Fibroblast of lung (primary cell): ENCODE measurements around the gene C3orf38. TPM values are rescaled to one million over a fixed set of nuclear protein-coding genes. Genes with fewer than 3 reads are reported as not detected.
A peak's percentile ranks its signal among the peaks of the same experiment; 100 is the strongest.

ENCODE experiments used
- DNase-seq, 2 donors: peaks; one replicate each; pipeline versions ENCODE4 v3.0.0 to v3.0.0-alpha.2; 2010; ENCODE audit warnings: low read depth in 2 of 2
- H2AFZ ChIP-seq: 2 replicates; pipeline ENCODE4 v1.5.1; 2012; ENCODE audit warnings: low read length, control low read depth, inconsistent platforms
- H3K27ac ChIP-seq: 2 replicates; pipeline ENCODE4 v1.5.1; 2011; ENCODE audit warnings: low read length, control low read depth; ENCODE audit not compliant: insufficient read depth
- H3K27me3 ChIP-seq: 2 replicates; pipeline ENCODE4 v1.5.1; 2011; ENCODE audit warnings: mild to moderate bottlenecking, low read length; ENCODE audit not compliant: control insufficient read depth, insufficient read depth
- H3K36me3 ChIP-seq: 2 replicates; pipeline ENCODE4 v1.5.1; 2011; ENCODE audit warnings: low read length; ENCODE audit not compliant: control insufficient read depth, insufficient read depth
- H3K4me1 ChIP-seq: 2 replicates; pipeline ENCODE4 v1.5.1; 2011; ENCODE audit warnings: low read length; ENCODE audit not compliant: control insufficient read depth, insufficient read depth; ENCODE audit errors: extremely low read depth
- H3K4me2 ChIP-seq: 2 replicates; pipeline ENCODE4 v1.5.1; 2011; ENCODE audit warnings: low read length, control low read depth; ENCODE audit not compliant: insufficient read depth; ENCODE audit errors: extremely low read depth
- H3K4me3 ChIP-seq, 4 experiments: fragments of 200-600 bp in 1 of 4; sonication (generic) in 1 of 4; replicated peaks in 1 of 4; 2 replicates each; pipeline ENCODE4 v1.5.1; 2011 to 2016; ENCODE audit warnings: low read length in 4 of 4, low read depth in 3 of 4, mild to moderate bottlenecking in 3 of 4, control low read depth in 2 of 4, inconsistent platforms in 1 of 4, mixed read lengths in 1 of 4; ENCODE audit not compliant: insufficient read depth in 1 of 4; ENCODE audit errors: control extremely low read depth in 1 of 4
- H3K79me2 ChIP-seq: 2 replicates; pipeline ENCODE4 v1.5.1; 2012; ENCODE audit warnings: mild to moderate bottlenecking, low read length, inconsistent platforms; ENCODE audit not compliant: control insufficient read depth, insufficient read depth
- H3K9ac ChIP-seq: 2 replicates; pipeline ENCODE4 v1.5.1; 2011; ENCODE audit warnings: mild to moderate bottlenecking, low read length, control low read depth; ENCODE audit not compliant: insufficient read depth
- H3K9me3 ChIP-seq: 2 replicates; pipeline ENCODE4 v1.5.1; 2012; ENCODE audit warnings: low read depth, low read length; ENCODE audit not compliant: control insufficient read depth, insufficient read depth
- H4K20me1 ChIP-seq: 2 replicates; pipeline ENCODE4 v1.5.1; 2011; ENCODE audit warnings: low read length; ENCODE audit not compliant: control insufficient read depth, insufficient read depth; ENCODE audit errors: extremely low read depth
- EZH2 ChIP-seq: IDR thresholded peaks from 2 replicates; pipeline ENCODE4 v1.5.1; 2012; ENCODE audit warnings: low read length, control low read depth, mild to moderate bottlenecking; ENCODE audit errors: missing control alignments
- polyA plus RNA-seq, 2 donors: library from polyadenylated mRNA; depleted of rRNA in 1 of 2; stranded (reverse) in 1 of 2; unstranded in 1 of 2; fragments of >200 nt; gene quantifications; 2 replicates each; pipeline ENCODE4 v1.2.1, GENCODE V29; 2011 to 2012; ENCODE audit warnings: missing spikeins in 1 of 2
- total RNA-seq: library from RNA; depleted of rRNA; stranded (reverse); fragments of >200 nt; gene quantifications from 2 replicates; pipeline ENCODE4 v1.2.1, GENCODE V29; 2014
- TF ChIP-seq, protein P1 (sequence below), 2 donors: IDR thresholded peaks in 1 of 2; conservative IDR thresholded peaks in 1 of 2; 1 replicate in 1 of 2; 2 replicates in 1 of 2; pipeline ENCODE4 v1.5.1; 2011 to 2012; ENCODE audit warnings: low read length in 2 of 2, control low read depth in 1 of 2, inconsistent platforms in 1 of 2, low read depth in 1 of 2, mild to moderate bottlenecking in 1 of 2

C3orf38 gene
- total and polyA plus RNA-seq, 2 donors (not counting 1 experiment from before 2014, with no cell fraction given): 24.5 to 26.4 TPM

DNA sequence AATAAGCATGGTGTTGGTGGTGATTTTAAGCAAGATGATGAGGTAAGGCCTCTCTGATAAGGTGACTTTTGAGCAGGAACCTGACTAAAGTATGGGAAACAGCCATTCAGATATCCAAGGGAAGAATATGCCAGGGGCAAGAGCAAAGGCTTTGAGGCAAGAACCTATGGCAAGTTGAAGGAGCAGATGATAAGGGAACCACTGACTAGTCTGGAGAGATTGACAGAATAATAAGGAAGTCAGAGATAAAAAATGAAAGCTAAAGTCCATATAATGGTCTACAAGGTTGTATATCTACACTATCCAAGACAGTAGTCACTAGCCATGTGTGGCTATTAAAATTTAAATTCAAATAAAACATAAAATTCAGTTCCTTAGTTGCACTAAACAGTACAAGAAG lies 2.5 kb upstream of the C3orf38 start:
- Histone ChIP-seq H3K4me2 (no peak overlapping the region), H3K27ac (no peak overlapping the region), H3K9me3 (no peaks in the 10 kb centered on the region), H3K27me3 (no peaks in the 10 kb centered on the region), H2AFZ (no peak overlapping the region), H3K4me1 (peaks cover 2% of the 10 kb centered on the region), H3K79me2 (peaks cover 27% of the 10 kb centered on the region), H3K4me3 (no peak overlapping the region), H3K9ac (no peak overlapping the region), H3K36me3 (no peaks in the 10 kb centered on the region), H4K20me1 (no peaks in the 10 kb centered on the region)
- TF ChIP-seq, protein P1, sequence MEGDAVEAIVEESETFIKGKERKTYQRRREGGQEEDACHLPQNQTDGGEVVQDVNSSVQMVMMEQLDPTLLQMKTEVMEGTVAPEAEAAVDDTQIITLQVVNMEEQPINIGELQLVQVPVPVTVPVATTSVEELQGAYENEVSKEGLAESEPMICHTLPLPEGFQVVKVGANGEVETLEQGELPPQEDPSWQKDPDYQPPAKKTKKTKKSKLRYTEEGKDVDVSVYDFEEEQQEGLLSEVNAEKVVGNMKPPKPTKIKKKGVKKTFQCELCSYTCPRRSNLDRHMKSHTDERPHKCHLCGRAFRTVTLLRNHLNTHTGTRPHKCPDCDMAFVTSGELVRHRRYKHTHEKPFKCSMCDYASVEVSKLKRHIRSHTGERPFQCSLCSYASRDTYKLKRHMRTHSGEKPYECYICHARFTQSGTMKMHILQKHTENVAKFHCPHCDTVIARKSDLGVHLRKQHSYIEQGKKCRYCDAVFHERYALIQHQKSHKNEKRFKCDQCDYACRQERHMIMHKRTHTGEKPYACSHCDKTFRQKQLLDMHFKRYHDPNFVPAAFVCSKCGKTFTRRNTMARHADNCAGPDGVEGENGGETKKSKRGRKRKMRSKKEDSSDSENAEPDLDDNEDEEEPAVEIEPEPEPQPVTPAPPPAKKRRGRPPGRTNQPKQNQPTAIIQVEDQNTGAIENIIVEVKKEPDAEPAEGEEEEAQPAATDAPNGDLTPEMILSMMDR (conservative IDR thresholded peaks at IDR 0.05 in 1 of 2, IDR thresholded peaks at IDR 0.05 in 1 of 2; ENCODE audit: low read depth in 1 of 2, low read length in 2 of 2): no peak
- TF ChIP-seq EZH2: no peak
- no peak for DNase-seq

DNA sequence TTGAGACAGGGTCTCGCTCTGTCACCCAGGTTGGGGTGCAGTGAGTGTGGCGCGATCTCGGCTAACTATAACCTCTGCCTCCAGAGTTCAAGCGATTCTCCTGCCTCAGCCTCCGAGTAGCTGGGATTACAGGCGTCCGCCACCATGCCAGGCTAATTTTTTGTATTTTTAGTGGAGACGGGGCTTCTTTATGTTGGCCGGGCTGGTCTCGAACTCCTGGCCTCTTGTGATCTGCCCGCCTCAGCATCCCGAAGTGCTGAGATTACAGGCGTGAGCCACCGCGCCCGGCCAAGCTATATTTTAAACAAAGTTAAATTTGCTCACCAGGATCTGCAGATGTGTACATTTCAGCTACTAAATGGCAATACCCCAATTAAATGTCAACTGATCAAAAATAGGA lies 1.1 kb upstream of the C3orf38 start:
- Histone ChIP-seq H3K4me3 (peak overlapping the region; percentile 84 to 97 (median 90)), H2AFZ (peak overlapping the region; percentile 95), H3K36me3 (no peaks in the 10 kb centered on the region), H3K9ac (no peak overlapping the region), H4K20me1 (no peaks in the 10 kb centered on the region), H3K4me1 (peaks cover 2% of the 10 kb centered on the region), H3K9me3 (no peaks in the 10 kb centered on the region), H3K27me3 (no peaks in the 10 kb centered on the region), H3K27ac (peak overlapping the region; percentile 94), H3K4me2 (peak overlapping the region; percentile 93), H3K79me2 (peaks cover 35% of the 10 kb centered on the region)
- TF ChIP-seq EZH2: no peak
- TF ChIP-seq, protein P1 (conservative IDR thresholded peaks at IDR 0.05 in 1 of 2, IDR thresholded peaks at IDR 0.05 in 1 of 2; ENCODE audit: low read depth in 1 of 2, low read length in 2 of 2): no peak
- no peak for DNase-seq

DNA sequence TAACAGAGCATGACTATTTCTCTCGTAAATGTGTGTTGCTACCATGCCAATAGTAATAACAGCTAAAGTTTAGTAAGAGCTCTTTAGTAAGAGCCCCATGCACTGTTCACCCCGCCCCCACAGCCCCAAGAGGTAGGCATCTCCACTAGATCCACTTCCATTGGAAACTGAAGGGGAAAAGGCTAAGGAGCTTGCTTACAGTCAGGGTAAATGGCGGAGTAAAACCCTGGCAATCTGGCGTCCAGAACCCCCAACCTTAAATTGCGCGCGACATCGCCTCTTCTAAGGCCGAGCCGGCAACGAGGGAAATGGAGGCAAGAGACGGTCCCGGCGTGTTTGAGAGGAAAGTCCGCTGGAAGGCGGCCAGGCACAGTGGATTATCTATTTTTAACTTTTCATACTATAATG lies 654 bp upstream of the C3orf38 start:
- peak in 1 of 2 donors; percentile 18 for DNase-seq
- no peak for TF ChIP-seq EZH2
- TF ChIP-seq, protein P1 (conservative IDR thresholded peaks at IDR 0.05 in 1 of 2, IDR thresholded peaks at IDR 0.05 in 1 of 2; ENCODE audit: low read depth in 1 of 2, low read length in 2 of 2): no peak
- Histone ChIP-seq H3K9me3 (no peaks in the 10 kb centered on the region), H3K36me3 (no peaks in the 10 kb centered on the region), H3K9ac (peak overlapping the region; percentile 54), H3K4me1 (peaks cover 2% of the 10 kb centered on the region), H3K27ac (peak overlapping the region; percentile 94), H3K4me2 (peak overlapping the region; percentile 93), H2AFZ (peak overlapping the region; percentile 95), H3K4me3 (peak overlapping the region; percentile 84 to 97 (median 90)), H3K27me3 (no peaks in the 10 kb centered on the region), H4K20me1 (no peaks in the 10 kb centered on the region), H3K79me2 (peaks cover 35% of the 10 kb centered on the region)
